Ramos (cell line): ENCODE measurements around the gene CRADD.
"Not testable (repeated sequence)": the region's sequence is repeated elsewhere in the genome, so short reads cannot be mapped to it uniquely, and the experiment has no call there.

ENCODE experiments used
- in situ Hi-C: fragments of 300-500 bp; cut with MboI; formaldehyde crosslinking; loops from one replicate; pipeline ENCODE4 v1.14.3; 2022; ENCODE audit warnings: low sequenced_read_pairs; ENCODE audit not compliant: unreplicated experiment

CRADD gene

DNA sequence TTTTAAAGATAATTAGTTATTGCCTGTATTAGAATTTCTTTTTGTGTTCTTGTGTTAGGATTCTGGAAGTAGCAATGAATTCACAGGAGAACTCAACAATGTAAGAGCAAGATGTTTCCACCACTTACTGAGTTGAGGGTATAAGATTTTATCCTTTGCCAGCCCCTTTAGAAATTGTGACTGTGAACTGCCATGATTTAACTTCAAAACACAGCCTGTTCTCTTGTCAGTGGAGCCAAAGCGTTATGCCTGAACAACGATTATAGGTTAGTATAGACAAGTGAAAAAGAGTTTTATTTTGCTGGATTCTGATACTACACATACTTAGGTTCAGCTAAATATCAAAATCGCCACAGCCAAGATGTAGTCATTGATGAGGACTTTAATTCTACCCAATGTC, 101.6 kb downstream of the CRADD start:
- in situ Hi-C loops, result no loop called here

DNA sequence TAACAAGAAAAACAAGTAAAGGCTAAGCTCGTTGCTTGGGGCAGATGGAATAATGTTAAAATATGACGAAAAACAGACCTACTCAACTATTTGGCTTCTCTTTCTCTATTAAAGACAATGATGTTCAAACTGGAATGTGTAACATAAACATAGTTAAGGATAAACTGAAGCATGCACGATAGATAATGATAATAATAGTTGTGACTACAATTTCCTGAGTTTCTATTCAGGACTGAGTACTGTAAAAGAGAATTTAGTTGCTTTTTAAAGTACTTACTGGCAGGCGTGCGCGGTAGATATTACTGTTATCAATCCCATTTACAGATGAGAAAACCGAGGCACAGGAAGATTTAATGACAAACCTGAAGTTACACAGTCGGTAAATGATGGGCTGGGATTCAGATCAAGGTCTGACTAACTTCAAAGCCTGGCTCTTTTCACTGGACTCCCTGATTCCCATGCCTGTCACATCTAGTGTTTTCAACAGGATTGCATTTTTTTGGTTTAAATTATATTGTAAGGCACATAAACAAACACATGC, 103.0 kb downstream of the CRADD start:
- in situ Hi-C loops, result no loop called here

DNA sequence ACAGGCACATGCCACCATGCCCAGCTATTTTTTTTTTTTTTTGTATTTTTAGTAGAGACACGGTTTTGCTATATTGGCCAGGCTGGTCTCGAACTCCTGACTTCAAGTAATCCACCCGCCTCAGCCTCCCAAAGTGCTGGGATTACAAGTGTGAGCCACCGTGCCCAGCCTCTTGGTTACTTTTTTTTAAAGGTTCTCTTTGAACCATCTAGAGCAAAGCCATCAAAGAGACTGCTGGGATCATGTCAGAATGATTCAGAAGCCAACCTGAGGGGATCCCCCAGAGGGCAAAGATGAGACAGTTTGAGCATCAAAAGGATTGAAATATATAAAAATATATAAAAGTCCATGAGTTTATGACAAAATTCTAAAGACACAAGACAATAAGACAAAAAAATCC, 103.7 kb downstream of the CRADD start:
- in situ Hi-C loops, result not testable (repeated sequence)

DNA sequence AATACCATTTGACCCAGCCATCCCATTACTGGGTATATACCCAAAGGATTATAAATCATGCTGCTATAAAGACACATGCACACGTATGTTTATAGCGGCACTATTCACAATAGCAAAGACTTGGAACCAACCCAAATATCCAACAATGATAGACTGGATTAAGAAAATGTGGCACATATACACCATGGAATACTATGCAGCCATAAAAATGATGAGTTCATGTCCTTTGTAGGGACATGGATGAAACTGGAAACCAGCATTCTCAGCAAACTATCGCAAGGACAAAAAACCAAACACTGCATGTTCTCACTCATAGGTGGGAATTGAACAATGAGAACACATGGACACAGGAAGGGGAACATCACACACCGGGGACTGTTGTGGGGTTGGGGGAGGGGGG, 104.8 kb downstream of the CRADD start:
- in situ Hi-C loops, result not testable (repeated sequence)

DNA sequence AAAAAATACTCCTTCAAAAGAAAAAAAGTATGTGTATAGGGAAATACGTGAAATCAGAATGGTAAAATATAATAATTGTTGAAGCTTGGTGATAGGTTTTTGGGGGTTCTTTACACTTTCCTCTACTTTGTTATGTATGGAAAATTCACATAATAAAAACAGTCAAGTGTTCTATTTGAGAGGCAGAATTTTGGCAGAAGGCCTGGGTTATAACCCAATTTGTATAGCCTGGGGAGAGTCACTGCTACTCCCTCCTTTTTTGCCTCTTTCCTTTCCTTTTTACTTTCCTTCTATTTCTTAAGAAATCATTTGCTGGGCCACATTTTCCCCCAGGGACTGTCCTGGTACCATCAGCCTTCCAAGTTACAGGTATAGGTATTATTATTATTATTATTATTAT, 105.7 kb downstream of the CRADD start:
- in situ Hi-C loops, result no loop called here

DNA sequence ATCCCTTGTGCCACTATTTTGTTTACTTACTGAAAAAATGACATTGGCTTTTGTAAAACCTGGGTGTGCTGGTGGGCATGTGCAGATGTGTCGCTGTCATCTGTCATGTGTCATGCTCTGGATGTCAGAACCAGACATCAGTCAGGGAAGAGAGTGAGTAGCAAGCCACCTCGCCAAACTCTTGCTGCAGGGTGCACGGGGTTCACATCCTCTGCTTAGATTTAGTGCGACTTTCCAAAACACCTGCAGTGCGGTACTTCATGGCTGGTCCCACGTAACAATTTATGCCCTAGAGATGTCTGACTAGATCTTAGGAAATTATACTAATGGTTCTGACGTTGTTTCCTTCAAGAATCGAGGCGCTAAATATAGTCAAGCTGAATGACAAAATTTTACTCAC, 106.7 kb downstream of the CRADD start:
- in situ Hi-C loops, result no loop called here

DNA sequence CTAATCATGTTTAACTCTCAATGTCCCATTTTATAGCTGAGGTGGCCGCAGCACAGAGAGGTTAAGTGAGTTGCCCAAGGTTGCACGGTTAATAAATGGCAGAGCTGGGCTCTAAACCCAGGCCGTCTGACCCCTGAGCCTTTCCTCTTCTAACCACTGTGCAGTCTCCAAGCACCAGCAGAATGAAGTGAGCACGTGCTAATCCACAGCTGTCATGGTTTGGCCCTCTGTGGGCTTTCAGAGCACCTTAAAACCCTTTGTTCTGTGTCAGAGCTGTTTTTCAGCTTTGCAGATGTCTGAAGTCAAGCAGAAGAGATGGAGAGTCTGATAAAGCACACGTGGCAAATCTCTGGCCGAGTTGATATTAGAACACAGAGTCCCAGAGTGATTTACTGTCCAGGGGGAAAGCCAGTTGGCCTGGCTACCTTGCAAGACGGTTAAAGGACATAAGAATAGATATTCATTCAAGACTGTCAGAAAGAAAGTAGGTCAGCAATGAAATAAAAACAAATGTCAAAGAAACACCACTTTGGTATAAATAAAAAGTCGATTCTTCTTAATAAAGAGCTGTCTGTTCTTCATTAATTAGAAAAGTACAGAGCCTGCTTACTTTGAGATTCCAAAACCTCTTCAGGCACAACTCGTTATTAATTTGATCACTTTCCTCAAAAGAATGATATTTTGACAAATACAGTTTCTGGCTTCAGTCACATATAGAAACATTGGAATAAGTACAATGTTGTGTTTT, 107.3 kb downstream of the CRADD start:
- in situ Hi-C loops, result no loop called here

DNA sequence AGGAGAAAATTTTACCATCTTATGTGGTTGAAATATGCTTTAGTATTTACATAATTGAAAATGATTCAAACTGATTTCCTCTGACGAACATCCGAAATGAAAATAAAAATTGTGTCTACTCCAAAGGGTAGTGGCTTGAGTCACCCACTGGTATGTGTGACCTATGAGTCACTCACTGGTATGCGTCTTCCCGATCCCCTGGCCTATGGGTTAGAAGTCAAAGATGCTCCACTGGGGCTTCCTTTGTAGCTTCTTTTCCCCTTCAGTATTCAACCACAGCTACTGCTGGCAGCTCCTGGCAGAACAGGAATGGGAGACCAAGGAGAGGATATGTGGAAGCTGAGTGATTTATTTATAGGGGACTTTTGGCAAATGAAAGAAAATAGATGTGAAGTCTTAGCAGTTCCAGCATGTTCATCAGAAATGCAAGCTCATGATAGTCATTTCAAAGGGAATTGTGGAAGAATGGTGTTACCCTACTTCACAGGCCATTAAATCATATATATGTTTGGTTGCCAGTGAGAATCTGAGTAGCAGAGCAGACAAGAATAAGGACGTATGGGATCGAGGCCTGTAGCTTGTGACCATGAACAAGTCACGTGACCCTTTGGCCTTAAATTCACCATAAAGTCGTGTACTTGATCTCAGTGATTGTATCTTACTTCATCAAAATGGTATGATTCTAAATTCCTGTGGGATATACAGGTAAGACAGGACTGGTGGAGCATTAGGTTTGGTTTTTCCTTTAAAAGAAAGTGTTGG, 108.3 kb downstream of the CRADD start:
- in situ Hi-C loops, result no loop called here

DNA sequence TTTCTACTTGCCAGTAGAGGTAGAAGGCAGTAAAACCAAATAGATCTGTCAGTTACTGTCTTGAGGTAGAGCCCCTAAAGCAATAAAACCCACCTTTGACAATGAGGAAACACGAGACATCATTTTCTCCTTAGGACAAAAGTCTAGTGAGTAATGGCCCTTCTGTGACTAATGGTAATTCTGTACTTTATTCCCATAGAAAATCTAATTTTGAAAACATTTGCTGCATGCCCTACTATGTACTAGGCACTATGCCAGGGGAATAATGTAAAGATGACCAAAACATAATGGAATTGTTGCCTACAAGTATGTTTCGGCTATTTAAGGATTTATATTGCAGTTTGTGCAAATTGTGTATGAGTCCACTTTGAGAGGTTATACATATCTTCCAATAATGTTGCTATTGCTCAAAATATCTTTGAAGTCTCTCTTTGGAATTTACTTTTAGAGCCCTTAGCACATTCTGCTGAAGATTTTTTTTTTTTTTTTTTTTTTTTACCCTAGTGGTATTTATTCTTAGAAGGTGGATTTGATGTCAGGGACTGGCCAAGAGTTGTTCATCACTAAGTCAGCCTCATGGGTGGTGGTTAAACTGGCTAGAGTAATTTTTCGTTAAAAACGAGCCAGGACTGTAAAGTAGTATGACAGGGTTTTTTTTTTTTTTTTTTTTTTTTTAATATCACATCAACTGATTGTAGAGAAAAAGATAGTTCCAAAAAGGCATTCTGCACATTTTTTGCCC, 109.7 kb downstream of the CRADD start:
- in situ Hi-C loops, result no loop called here

DNA sequence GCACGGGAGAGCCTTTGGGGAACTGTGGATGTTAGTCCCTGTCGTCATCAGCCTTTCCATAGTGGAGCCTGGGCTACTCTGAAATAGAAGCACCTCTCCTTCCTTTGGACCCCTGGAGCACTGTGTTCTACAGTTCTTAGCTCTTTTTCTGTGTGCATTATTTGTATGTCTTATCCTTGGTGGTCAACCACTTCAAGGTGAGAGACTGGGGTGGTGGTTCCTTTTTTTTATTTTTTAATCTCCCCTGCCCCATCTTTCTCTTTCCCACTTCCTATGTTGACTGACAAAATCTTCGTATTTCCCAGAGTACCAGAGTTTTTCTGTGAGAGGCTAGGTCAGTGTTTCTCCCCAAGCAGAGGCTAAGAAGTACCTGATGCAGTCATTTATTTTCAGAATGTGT, 111.7 kb downstream of the CRADD start:
- in situ Hi-C loops, result no loop called here

DNA sequence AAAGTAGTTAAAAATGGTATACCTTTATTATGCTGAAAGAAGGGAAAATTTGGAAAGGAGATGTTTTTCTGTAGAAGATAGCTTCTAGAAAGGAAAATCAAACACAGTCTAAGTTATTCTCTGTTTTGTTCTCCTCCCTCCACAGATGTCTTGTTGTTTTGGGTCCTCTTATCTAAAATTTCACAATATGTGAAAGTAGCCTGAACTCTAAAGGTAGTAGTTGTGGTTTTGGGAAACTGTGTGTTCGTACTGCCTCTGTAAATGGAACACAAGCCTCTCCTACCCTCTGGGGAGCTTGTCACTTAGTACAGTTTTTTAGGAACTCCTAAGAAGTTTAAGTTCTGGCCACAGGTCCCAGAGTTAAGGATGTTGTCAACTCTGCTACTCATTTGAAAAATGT, 112.6 kb downstream of the CRADD start:
- in situ Hi-C loops, result no loop called here

DNA sequence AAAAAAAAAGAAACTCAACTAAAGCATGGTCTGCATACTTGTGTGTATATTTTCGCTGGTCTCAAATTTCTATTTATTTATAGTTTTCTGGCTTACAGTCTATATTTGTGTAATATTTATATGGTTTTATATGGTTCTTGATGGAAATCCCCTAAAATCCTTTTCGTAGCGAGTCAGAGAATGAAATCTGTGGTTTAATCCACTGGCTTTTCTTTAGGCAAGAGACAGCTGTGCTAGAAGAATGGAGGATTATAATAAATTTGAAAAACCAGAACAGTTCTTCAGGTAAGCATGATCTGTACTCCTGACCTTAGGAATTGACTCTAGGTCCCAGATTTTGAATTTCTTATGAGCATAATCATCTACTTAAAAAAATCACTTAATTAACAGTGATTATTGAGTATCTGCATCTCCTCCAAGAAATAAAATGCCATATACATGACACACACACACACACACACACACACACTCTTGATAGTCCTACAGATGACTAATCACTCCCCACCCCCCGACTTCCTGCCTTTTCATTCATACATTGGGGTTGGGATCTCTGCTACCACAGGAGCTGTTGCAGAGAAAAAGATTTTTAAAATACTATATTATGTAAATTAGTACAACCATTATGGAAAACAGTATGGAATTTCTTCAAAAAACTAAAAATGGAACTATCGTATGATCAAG, 113.4 kb downstream of the CRADD start:
- in situ Hi-C loops, result no loop called here

DNA sequence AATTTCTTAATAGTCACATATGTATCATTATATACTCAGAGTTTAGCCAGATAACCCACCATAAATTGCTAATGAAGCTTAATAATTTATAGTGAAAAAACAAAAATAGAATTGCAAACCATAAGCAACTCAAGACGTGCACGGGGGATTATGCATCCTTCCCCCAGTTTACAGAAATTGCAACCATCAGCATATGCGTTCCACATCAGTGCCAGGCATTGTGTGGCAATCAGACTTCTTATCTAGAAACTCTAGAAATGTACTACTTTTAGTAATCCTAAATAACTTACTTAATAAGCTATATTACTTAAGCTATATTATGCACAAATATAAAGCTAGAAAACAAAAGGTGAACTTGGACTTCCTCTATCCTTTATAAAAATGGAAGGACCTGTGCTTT, 115.8 kb downstream of the CRADD start:
- in situ Hi-C loops, result no loop called here

DNA sequence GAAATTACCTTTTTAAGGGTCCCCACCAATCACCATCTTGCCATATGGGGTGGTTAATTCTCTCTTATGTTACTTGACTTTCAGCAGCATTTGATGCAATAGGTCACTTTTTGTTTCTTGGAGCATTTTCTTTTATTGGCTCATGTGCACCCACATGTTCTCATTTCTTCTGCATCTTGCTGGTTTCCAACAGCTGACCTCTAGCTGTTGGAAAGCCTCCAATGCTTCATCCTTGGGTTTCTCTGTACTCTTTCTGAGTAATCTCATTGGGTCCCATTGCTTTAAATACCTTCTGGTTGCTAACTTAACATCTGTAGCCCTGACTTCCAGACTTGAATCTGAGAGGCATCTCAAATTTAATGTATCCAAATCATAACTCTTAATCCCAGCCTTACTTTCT, 116.8 kb downstream of the CRADD start:
- in situ Hi-C loops, result no loop called here

DNA sequence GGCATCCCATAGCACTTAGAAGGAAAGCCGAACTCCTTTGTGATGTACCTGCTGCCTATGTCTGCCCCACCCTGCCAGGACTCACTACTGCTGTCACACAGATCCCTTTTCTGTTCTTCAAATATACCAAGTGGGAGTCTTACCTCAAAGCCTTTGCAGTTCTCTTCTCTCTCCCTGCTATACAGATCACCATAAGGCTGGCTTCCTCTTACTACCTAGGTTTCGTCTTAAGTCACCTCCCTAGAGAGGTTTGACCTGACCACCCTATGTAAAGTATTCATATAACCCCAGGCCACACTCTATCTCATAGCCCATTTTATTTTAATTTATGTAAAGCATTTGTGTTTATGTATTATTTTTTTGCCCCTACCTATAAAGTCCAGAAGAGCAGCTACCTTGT, 117.6 kb downstream of the CRADD start:
- in situ Hi-C loops, result no loop called here

DNA sequence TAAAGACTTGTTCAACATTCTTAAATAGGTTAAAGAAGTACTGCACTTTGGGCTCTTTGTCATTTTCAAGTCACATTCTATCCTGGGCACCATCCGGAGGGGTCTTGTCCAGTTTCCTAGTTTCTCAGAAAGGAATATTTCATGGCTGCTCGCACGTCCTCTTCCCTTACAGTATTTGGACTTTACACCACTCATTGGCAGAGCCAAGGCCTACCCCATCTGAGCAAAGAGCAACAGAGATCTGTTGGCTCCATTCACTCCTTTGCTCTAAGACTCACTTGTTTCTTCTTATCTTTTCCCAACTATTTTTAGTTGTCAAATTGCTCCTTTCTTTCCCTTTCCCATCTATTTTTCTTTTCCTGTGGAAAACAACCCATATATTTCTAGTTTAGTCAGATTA, 118.2 kb downstream of the CRADD start:
- in situ Hi-C loops, result no loop called here

DNA sequence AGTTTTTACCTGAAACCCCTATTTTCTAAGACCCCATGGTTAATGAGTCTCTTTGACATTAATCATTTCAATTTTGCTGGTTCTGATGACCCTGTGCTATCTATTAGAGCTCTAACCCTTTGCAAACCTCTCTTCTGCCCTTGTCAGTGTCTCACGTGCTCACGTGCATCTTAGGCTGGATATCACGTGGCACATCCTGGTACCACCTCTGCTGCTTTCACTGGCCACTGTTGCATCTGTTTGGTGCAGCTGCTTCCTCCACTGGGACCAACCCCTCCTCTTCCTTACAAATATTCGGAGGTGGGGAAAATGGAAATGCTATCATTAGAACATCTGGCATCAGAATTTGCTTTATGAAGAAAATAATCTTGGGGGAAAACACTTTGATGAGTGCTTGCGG, 119.6 kb downstream of the CRADD start:
- in situ Hi-C loops, result no loop called here

DNA sequence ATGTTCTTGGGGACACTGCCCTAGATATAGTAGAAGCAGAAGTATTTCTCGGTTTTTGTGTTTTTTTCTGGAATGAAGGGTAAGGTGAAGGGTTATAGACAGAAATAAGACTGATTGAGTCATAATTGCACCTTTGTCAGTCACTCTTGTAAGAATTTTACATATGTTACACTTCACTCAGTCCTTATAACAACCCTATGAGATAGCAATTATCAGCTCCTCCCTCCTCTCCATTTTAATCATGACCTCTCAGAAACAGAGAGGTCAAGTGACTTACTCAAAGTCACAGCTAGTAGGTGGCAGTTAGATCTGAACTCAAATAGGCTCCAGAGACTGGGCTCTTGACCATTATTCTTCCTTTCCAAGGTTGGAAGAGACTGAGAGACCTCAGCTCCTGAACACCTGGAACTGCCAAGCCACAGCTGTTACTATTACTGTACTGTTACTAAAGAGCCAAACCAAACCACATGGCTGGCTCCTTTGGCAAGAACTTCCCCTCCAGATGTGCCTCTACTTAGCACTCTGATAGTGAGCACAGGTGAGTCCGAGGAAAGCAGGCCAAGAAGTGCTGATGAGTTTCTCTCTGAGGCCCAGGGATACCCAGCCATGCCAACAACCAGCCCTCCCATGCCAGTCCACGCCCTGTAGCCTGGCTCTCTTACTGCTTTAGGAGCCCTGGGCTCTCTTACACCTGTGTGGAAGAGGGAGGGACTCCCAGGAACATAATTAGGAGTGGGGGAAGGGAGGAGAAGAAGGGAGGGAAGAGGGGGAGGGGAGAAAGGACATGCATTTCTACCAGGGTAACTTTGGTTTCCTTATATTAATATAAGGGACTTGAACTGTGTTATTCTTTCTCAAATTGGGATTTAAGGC, 121.3 kb downstream of the CRADD start:
- in situ Hi-C loops, result no loop called here

DNA sequence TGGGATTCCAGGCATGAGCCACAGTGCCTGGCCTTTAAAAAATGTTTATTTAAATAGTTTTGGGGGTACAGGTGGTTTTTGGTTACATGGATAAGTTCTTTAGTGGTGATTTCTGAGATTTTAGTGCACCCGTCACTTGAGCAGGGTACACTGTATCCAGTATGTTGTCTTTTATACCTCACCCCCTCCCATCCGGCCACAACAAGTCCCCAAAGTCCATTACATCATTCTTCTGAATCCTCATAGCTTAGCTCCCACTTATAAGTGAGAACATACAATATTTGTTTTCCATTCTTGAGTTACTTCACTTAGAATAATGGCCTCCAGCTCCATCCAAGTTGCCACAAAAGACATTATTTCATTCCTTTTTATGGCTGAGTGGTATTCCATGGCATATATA, 124.5 kb downstream of the CRADD start:
- in situ Hi-C loops, result not testable (repeated sequence)

DNA sequence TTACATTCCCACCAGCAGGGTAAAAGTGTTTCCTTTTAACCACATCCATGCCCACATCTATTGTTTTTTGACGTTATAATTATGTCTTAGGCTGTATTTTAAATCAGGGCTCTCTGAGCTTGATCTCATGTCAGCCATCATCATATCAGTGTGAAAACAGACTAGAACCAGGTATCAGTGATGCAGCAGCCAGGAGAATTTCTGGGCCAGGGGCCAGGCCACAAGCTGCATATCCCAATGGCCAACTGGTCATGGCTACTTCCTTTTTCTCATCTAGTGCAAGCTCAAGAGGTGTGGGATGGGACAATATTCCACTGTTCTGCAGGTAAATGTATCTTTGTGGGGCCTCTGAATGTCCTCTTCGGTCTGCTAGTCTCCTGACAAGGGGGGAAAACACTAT, 125.1 kb downstream of the CRADD start:
- in situ Hi-C loops, result no loop called here
